Sigmoid colon (tissue), 4 donors: ENCODE results near the gene ADAMTSL1.

Experiments
- POLR2A ChIP-seq, 2 donors: fragments of 450-650 bp; IDR thresholded peaks; one replicate each; pipeline ENCODE4 v1.6.1; 2016; ENCODE audit warnings: antibody characterized with exemption in 2 of 2, mild to moderate bottlenecking in 2 of 2, moderate library complexity in 2 of 2
- POLR2AphosphoS5 ChIP-seq, 4 donors: sonication (generic); formaldehyde crosslinking; IDR thresholded peaks; one replicate each; pipeline ENCODE4 v1.6.1; 2017; ENCODE audit warnings: antibody characterized with exemption in 4 of 4
- TF ChIP-seq, protein P1 (sequence below), 4 experiments: fragments of 450-650 bp in 3 of 4; fragments of 200-600 bp in 1 of 4; IDR thresholded peaks; one replicate each; pipeline ENCODE4 v1.5.1; 2016 to 2019; ENCODE audit warnings: antibody characterized with exemption in 4 of 4, mild to moderate bottlenecking in 3 of 4, moderate library complexity in 2 of 4

DNA sequence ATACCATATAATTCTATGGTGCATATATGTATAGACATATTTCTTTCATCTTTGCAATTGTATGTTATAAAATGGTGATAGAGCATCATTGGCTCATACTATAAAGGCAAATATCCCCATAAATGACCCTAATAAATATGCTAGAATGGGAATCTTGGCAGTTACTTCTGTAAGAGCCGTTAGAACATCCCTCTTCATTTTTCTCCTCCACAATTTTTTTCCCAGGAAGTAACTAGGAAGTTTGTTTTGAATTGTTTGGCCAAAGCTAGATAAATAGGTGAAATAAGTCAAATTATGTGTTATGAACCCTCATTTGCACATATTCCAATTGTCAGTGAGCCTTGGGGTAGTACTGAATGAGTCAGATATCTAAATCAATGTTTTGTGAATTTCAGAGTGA lies 209.9 kb downstream of the ADAMTSL1 start:
- TF ChIP-seq, protein P1, sequence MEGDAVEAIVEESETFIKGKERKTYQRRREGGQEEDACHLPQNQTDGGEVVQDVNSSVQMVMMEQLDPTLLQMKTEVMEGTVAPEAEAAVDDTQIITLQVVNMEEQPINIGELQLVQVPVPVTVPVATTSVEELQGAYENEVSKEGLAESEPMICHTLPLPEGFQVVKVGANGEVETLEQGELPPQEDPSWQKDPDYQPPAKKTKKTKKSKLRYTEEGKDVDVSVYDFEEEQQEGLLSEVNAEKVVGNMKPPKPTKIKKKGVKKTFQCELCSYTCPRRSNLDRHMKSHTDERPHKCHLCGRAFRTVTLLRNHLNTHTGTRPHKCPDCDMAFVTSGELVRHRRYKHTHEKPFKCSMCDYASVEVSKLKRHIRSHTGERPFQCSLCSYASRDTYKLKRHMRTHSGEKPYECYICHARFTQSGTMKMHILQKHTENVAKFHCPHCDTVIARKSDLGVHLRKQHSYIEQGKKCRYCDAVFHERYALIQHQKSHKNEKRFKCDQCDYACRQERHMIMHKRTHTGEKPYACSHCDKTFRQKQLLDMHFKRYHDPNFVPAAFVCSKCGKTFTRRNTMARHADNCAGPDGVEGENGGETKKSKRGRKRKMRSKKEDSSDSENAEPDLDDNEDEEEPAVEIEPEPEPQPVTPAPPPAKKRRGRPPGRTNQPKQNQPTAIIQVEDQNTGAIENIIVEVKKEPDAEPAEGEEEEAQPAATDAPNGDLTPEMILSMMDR (IDR thresholded peaks at IDR 0.05) = no peak
- TF ChIP-seq POLR2AphosphoS5 (IDR thresholded peaks at IDR 0.05) (no peak), POLR2A (IDR thresholded peaks at IDR 0.05) (no peak)
